Activated CD4-positive, alpha-beta T cell treated with anti-CD3 and anti-CD28 coated beads, Interleukin-2, amount 50 U/mL, for 24 hours (primary cell): ENCODE measurements around the gene ZNF552.
A peak's percentile ranks its signal among the peaks of the same experiment; 100 is the strongest.
"Not testable (repeated sequence)": the region's sequence is repeated elsewhere in the genome, so short reads cannot be mapped to it uniquely, and the experiment has no call there.

Experiments
- DNase-seq, 2 donors: peaks; one replicate each; pipeline ENCODE4 v3.0.0-alpha.2; 2020; ENCODE audit warnings: low read depth in 1 of 2, low spot score in 1 of 2

The ZNF552 gene

GRCh38 chr19:57814505-57815246 lies at the start of gene ZNF552:
Gene ZNF552, minus strand, starts transcription at chr19:57814913. Its CDS starts 170 bp downstream, at chr19:57814743.
- peak; percentile 46 to 76 for DNase-seq

GRCh38 chr19:57862351-57862750 lies 47.6 kb upstream of the ZNF552 start:
- DNase-seq: not testable (repeated sequence)

- DNase-seq: not testable (repeated sequence)
These were observed 39.4 kb upstream of the ZNF552 start for GRCh38 chr19:57854117-57854516.

- not testable (repeated sequence) for DNase-seq
These were observed 37.3 kb upstream of the ZNF552 start for GRCh38 chr19:57851812-57852603.

GRCh38 chr19:57850553-57851017 lies 35.9 kb upstream of the ZNF552 start:
- DNase-seq: no peak

- peak; percentile 56 to 80 for DNase-seq
These were observed 35.2 kb upstream of the ZNF552 start, which contains the start of gene ZNF587 for GRCh38 chr19:57849666-57850473. Gene ZNF587, plus strand, starts transcription at chr19:57849859. Its CDS starts 180 bp downstream, at chr19:57850039.

- not testable (repeated sequence) for DNase-seq
These were observed 34.5 kb upstream of the ZNF552 start for GRCh38 chr19:57849162-57849665.

- DNase-seq: not testable (repeated sequence)
These were observed 32.5 kb upstream of the ZNF552 start for GRCh38 chr19:57847164-57847563.

- DNase-seq: no peak
These were observed 26.5 kb upstream of the ZNF552 start for GRCh38 chr19:57841122-57841763.

- DNase-seq: not testable (repeated sequence)
These were observed 24.0 kb upstream of the ZNF552 start for GRCh38 chr19:57838622-57839191.

- not testable (repeated sequence) for DNase-seq
These were observed 22.3 kb upstream of the ZNF552 start for GRCh38 chr19:57836991-57837390.

GRCh38 chr19:57830071-57830602 lies 15.4 kb upstream of the ZNF552 start, which contains the start of gene ZNF587B:
Gene ZNF587B, plus strand, starts transcription at chr19:57830299. Its CDS starts 230 bp downstream, at chr19:57830529.
- no peak for DNase-seq

GRCh38 chr19:57829316-57829715 lies 14.6 kb upstream of the ZNF552 start:
- DNase-seq: no peak

GRCh38 chr19:57825511-57825910 lies 10.8 kb upstream of the ZNF552 start:
- no peak for DNase-seq

GRCh38 chr19:57823608-57824007 lies 8.9 kb upstream of the ZNF552 start:
- DNase-seq: not testable (repeated sequence)

GRCh38 chr19:57823155-57823554 lies 8.4 kb upstream of the ZNF552 start:
- DNase-seq: not testable (repeated sequence)

GRCh38 chr19:57821501-57821900 lies 6.8 kb upstream of the ZNF552 start:
- not testable (repeated sequence) for DNase-seq

GRCh38 chr19:57821095-57821494 lies 6.4 kb upstream of the ZNF552 start:
- not testable (repeated sequence) for DNase-seq

- DNase-seq: no peak
These were observed 5.9 kb upstream of the ZNF552 start for GRCh38 chr19:57820599-57820998.
